Fibroblast of lung (primary cell): ENCODE measurements around the gene GRAP2. TPM values are rescaled to one million over a fixed set of nuclear protein-coding genes. Genes with fewer than 3 reads are reported as not detected.

Experiments
- DNase-seq, 2 donors: peaks; one replicate each; pipeline versions ENCODE4 v3.0.0 to v3.0.0-alpha.2; 2010; ENCODE audit warnings: low read depth in 2 of 2
- H2AFZ ChIP-seq: 2 replicates; pipeline ENCODE4 v1.5.1; 2012; ENCODE audit warnings: low read length, control low read depth, inconsistent platforms
- H3K27ac ChIP-seq: 2 replicates; pipeline ENCODE4 v1.5.1; 2011; ENCODE audit warnings: low read length, control low read depth; ENCODE audit not compliant: insufficient read depth
- H3K27me3 ChIP-seq: 2 replicates; pipeline ENCODE4 v1.5.1; 2011; ENCODE audit warnings: mild to moderate bottlenecking, low read length; ENCODE audit not compliant: control insufficient read depth, insufficient read depth
- H3K36me3 ChIP-seq: 2 replicates; pipeline ENCODE4 v1.5.1; 2011; ENCODE audit warnings: low read length; ENCODE audit not compliant: control insufficient read depth, insufficient read depth
- H3K4me1 ChIP-seq: 2 replicates; pipeline ENCODE4 v1.5.1; 2011; ENCODE audit warnings: low read length; ENCODE audit not compliant: control insufficient read depth, insufficient read depth; ENCODE audit errors: extremely low read depth
- H3K4me2 ChIP-seq: 2 replicates; pipeline ENCODE4 v1.5.1; 2011; ENCODE audit warnings: low read length, control low read depth; ENCODE audit not compliant: insufficient read depth; ENCODE audit errors: extremely low read depth
- H3K4me3 ChIP-seq, 4 experiments: fragments of 200-600 bp in 1 of 4; sonication (generic) in 1 of 4; replicated peaks in 1 of 4; 2 replicates each; pipeline ENCODE4 v1.5.1; 2011 to 2016; ENCODE audit warnings: low read length in 4 of 4, low read depth in 3 of 4, mild to moderate bottlenecking in 3 of 4, control low read depth in 2 of 4, inconsistent platforms in 1 of 4, mixed read lengths in 1 of 4; ENCODE audit not compliant: insufficient read depth in 1 of 4; ENCODE audit errors: control extremely low read depth in 1 of 4
- H3K79me2 ChIP-seq: 2 replicates; pipeline ENCODE4 v1.5.1; 2012; ENCODE audit warnings: mild to moderate bottlenecking, low read length, inconsistent platforms; ENCODE audit not compliant: control insufficient read depth, insufficient read depth
- H3K9ac ChIP-seq: 2 replicates; pipeline ENCODE4 v1.5.1; 2011; ENCODE audit warnings: mild to moderate bottlenecking, low read length, control low read depth; ENCODE audit not compliant: insufficient read depth
- H3K9me3 ChIP-seq: 2 replicates; pipeline ENCODE4 v1.5.1; 2012; ENCODE audit warnings: low read depth, low read length; ENCODE audit not compliant: control insufficient read depth, insufficient read depth
- H4K20me1 ChIP-seq: 2 replicates; pipeline ENCODE4 v1.5.1; 2011; ENCODE audit warnings: low read length; ENCODE audit not compliant: control insufficient read depth, insufficient read depth; ENCODE audit errors: extremely low read depth
- EZH2 ChIP-seq: IDR thresholded peaks from 2 replicates; pipeline ENCODE4 v1.5.1; 2012; ENCODE audit warnings: low read length, control low read depth, mild to moderate bottlenecking; ENCODE audit errors: missing control alignments
- polyA plus RNA-seq, 2 donors: library from polyadenylated mRNA; depleted of rRNA in 1 of 2; stranded (reverse) in 1 of 2; unstranded in 1 of 2; fragments of >200 nt; gene quantifications; 2 replicates each; pipeline ENCODE4 v1.2.1, GENCODE V29; 2011 to 2012; ENCODE audit warnings: missing spikeins in 1 of 2
- total RNA-seq: library from RNA; depleted of rRNA; stranded (reverse); fragments of >200 nt; gene quantifications from 2 replicates; pipeline ENCODE4 v1.2.1, GENCODE V29; 2014
- TF ChIP-seq, protein P1 (sequence below), 2 donors: IDR thresholded peaks in 1 of 2; conservative IDR thresholded peaks in 1 of 2; 1 replicate in 1 of 2; 2 replicates in 1 of 2; pipeline ENCODE4 v1.5.1; 2011 to 2012; ENCODE audit warnings: low read length in 2 of 2, control low read depth in 1 of 2, inconsistent platforms in 1 of 2, low read depth in 1 of 2, mild to moderate bottlenecking in 1 of 2

The GRAP2 gene
- total and polyA plus RNA-seq, 2 donors (not counting 1 experiment from before 2014, with no cell fraction given) = not detected

DNA sequence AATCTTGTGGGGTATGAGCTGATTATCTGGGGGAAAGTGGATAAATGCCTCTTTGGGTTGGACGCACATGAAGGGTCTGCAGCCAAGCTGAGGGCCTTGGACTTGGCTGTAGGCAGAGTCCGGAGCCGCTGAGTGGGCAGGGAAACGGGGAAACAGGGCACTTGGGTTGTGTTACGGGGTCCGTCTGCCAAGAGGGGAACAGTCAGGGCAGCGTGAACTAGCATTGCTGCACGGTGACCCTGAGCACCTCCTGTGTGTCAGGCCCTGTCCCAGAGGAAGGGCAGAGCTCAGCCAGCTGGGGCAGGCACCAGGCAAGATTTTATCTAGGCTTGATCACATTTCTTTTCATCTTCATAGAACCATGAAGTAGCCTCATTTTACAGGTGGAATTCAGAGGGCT is 105.8 kb downstream of the GRAP2 start:
- no peak overlapping the region for H3K4me2 ChIP-seq
- TF ChIP-seq, protein P1, sequence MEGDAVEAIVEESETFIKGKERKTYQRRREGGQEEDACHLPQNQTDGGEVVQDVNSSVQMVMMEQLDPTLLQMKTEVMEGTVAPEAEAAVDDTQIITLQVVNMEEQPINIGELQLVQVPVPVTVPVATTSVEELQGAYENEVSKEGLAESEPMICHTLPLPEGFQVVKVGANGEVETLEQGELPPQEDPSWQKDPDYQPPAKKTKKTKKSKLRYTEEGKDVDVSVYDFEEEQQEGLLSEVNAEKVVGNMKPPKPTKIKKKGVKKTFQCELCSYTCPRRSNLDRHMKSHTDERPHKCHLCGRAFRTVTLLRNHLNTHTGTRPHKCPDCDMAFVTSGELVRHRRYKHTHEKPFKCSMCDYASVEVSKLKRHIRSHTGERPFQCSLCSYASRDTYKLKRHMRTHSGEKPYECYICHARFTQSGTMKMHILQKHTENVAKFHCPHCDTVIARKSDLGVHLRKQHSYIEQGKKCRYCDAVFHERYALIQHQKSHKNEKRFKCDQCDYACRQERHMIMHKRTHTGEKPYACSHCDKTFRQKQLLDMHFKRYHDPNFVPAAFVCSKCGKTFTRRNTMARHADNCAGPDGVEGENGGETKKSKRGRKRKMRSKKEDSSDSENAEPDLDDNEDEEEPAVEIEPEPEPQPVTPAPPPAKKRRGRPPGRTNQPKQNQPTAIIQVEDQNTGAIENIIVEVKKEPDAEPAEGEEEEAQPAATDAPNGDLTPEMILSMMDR (conservative IDR thresholded peaks at IDR 0.05 in 1 of 2, IDR thresholded peaks at IDR 0.05 in 1 of 2; ENCODE audit: low read depth in 1 of 2, low read length in 2 of 2) = no peak
- TF ChIP-seq EZH2 = no peak
- DNase-seq = no peak
- H3K4me1 ChIP-seq = no peaks in the 10 kb centered on the region
- H3K27me3 ChIP-seq = peaks cover 29% of the 10 kb centered on the region
- H3K9ac ChIP-seq = no peak overlapping the region
- H4K20me1 ChIP-seq = no peaks in the 10 kb centered on the region
- no peak overlapping the region for H3K27ac ChIP-seq
- no peaks in the 10 kb centered on the region for H3K36me3 ChIP-seq
- H3K4me3 ChIP-seq = no peak overlapping the region
- no peaks in the 10 kb centered on the region for H3K79me2 ChIP-seq
- no peaks in the 10 kb centered on the region for H3K9me3 ChIP-seq
- H2AFZ ChIP-seq = no peak overlapping the region

GRCh38 chr22:40007853-40008710 is 107.2 kb downstream of the GRAP2 start:
- H3K27ac ChIP-seq = no peak overlapping the region
- H3K36me3 ChIP-seq = no peaks in the 10 kb centered on the region
- no peak overlapping the region for H3K4me3 ChIP-seq
- H3K27me3 ChIP-seq = peaks cover 29% of the 10 kb centered on the region
- TF ChIP-seq EZH2 = no peak
- TF ChIP-seq, protein P1 (conservative IDR thresholded peaks at IDR 0.05 in 1 of 2, IDR thresholded peaks at IDR 0.05 in 1 of 2; ENCODE audit: low read depth in 1 of 2, low read length in 2 of 2) = no peak
- no peak overlapping the region for H2AFZ ChIP-seq
- H3K79me2 ChIP-seq = no peaks in the 10 kb centered on the region
- no peak overlapping the region for H3K9ac ChIP-seq
- no peak overlapping the region for H3K4me2 ChIP-seq
- DNase-seq = no peak
- H3K4me1 ChIP-seq = no peaks in the 10 kb centered on the region
- H4K20me1 ChIP-seq = no peaks in the 10 kb centered on the region
- no peaks in the 10 kb centered on the region for H3K9me3 ChIP-seq

- no peak overlapping the region for H3K4me3 ChIP-seq
- H2AFZ ChIP-seq = no peak overlapping the region
- no peak for TF ChIP-seq EZH2
- TF ChIP-seq, protein P1 (conservative IDR thresholded peaks at IDR 0.05 in 1 of 2, IDR thresholded peaks at IDR 0.05 in 1 of 2; ENCODE audit: low read depth in 1 of 2, low read length in 2 of 2) = no peak
- no peaks in the 10 kb centered on the region for H3K4me1 ChIP-seq
- H3K4me2 ChIP-seq = no peak overlapping the region
- H3K79me2 ChIP-seq = no peaks in the 10 kb centered on the region
- no peaks in the 10 kb centered on the region for H3K36me3 ChIP-seq
- H4K20me1 ChIP-seq = no peaks in the 10 kb centered on the region
- H3K27me3 ChIP-seq = peaks cover 29% of the 10 kb centered on the region
- H3K27ac ChIP-seq = no peak overlapping the region
- H3K9me3 ChIP-seq = no peaks in the 10 kb centered on the region
- DNase-seq = peak in 1 of 2 donors; percentile 26
- no peak overlapping the region for H3K9ac ChIP-seq
These were observed 107.9 kb downstream of the GRAP2 start for GRCh38 chr22:40008726-40009291.
